Stimulated activated CD8-positive, alpha-beta memory T cell treated with anti-CD3 and anti-CD28 coated beads, Interleukin-7, amount 100 ng/mL, for 24 hours (primary cell): ENCODE results near the gene STAC.
"Not testable (repeated sequence)": the region's sequence is repeated elsewhere in the genome, so short reads cannot be mapped to it uniquely, and the experiment has no call there.

Experiments used
- DNase-seq: peaks from one replicate; pipeline ENCODE4 v3.0.0-alpha.2; 2020; ENCODE audit warnings: low read depth

The STAC gene

GRCh38 chr3:36416599-36416998 lies 36.3 kb downstream of the STAC start:
- DNase-seq, result no peak

- DNase-seq, result no peak
Observed at GRCh38 chr3:36417237-36417636, 36.9 kb downstream of the STAC start.

GRCh38 chr3:36418296-36418695 lies 38.0 kb downstream of the STAC start:
- no peak for DNase-seq

GRCh38 chr3:36428445-36428844 lies 48.1 kb downstream of the STAC start:
- no peak for DNase-seq

GRCh38 chr3:36429986-36430485 lies 49.7 kb downstream of the STAC start:
- DNase-seq, result no peak

- no peak for DNase-seq
Observed at GRCh38 chr3:36433511-36433910, 53.2 kb downstream of the STAC start.

GRCh38 chr3:36434687-36435426 lies 54.6 kb downstream of the STAC start:
- no peak for DNase-seq

GRCh38 chr3:36443028-36443686 lies 62.9 kb downstream of the STAC start:
- DNase-seq, result no peak

GRCh38 chr3:36444909-36445308 lies 64.6 kb downstream of the STAC start:
- DNase-seq, result no peak

GRCh38 chr3:36446276-36446675 lies 66.0 kb downstream of the STAC start:
- no peak for DNase-seq

- DNase-seq, result no peak
Observed at GRCh38 chr3:36447061-36447460, 66.8 kb downstream of the STAC start.

- no peak for DNase-seq
Observed at GRCh38 chr3:36451816-36452215, 71.5 kb downstream of the STAC start.

- not testable (repeated sequence) for DNase-seq
Observed at GRCh38 chr3:36453213-36453612, 72.9 kb downstream of the STAC start.

GRCh38 chr3:36453896-36454295 lies 73.6 kb downstream of the STAC start:
- DNase-seq, result not testable (repeated sequence)

- no peak for DNase-seq
Observed at GRCh38 chr3:36455406-36455805, 75.1 kb downstream of the STAC start.

- no peak for DNase-seq
Observed at GRCh38 chr3:36456784-36457183, 76.5 kb downstream of the STAC start.

GRCh38 chr3:36457667-36458066 lies 77.4 kb downstream of the STAC start:
- no peak for DNase-seq

GRCh38 chr3:36459177-36459576 lies 78.9 kb downstream of the STAC start:
- no peak for DNase-seq

- no peak for DNase-seq
Observed at GRCh38 chr3:36461597-36461996, 81.3 kb downstream of the STAC start.

GRCh38 chr3:36472045-36472444 lies 91.7 kb downstream of the STAC start:
- not testable (repeated sequence) for DNase-seq

GRCh38 chr3:36475558-36475957 lies 95.3 kb downstream of the STAC start:
- no peak for DNase-seq

GRCh38 chr3:36476286-36476942 lies 96.1 kb downstream of the STAC start:
- DNase-seq, result no peak

- no peak for DNase-seq
Observed at GRCh38 chr3:36477655-36478054, 97.4 kb downstream of the STAC start.
